NOMO-1 (cell line): Measurements from ENCODE around the gene INF2.

ENCODE experiments used
- DNase-seq, 2 experiments: peaks; one replicate each; lab custom pipeline; 2025; ENCODE audit not compliant: unreplicated experiment in 2 of 2; lab: John Stamatoyannopoulos, UW

The INF2 gene

GRCh38 chr14:104673481-104673880 is 15.9 kb upstream of the INF2 start:
- DNase-seq, result no peak

GRCh38 chr14:104675447-104675846 is 14.0 kb upstream of the INF2 start:
- DNase-seq, result no peak

DNA sequence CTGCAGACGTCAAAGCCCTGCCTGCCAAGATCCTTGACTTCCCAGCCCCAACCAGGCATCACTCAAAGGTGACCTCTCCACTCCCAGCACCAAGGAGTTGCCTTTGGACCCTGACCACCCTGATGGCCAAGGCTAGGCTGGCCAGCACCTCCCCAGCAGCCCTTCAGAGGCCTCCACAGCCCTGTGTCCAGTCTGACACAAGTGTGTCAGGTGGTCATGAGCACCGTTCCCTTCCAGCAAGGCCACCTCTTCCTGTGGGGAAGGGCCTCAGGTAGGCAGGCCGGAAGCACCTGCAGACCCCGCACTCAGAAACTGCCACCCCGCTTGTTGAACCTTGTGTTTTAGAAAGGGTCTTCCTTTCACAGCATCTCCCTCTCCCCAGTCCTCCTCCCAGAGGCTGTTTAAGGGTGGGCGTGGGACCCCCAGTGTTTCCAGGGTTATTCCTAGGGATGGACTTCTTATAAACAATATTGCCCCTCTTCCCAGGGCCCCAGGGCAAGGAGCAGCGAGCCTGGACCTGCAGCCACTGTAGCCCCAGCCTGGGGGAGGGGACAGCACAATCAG is 13.2 kb upstream of the INF2 start:
- DNase-seq, result no peak

GRCh38 chr14:104676694-104677511 is 12.5 kb upstream of the INF2 start:
- no peak for DNase-seq

DNA sequence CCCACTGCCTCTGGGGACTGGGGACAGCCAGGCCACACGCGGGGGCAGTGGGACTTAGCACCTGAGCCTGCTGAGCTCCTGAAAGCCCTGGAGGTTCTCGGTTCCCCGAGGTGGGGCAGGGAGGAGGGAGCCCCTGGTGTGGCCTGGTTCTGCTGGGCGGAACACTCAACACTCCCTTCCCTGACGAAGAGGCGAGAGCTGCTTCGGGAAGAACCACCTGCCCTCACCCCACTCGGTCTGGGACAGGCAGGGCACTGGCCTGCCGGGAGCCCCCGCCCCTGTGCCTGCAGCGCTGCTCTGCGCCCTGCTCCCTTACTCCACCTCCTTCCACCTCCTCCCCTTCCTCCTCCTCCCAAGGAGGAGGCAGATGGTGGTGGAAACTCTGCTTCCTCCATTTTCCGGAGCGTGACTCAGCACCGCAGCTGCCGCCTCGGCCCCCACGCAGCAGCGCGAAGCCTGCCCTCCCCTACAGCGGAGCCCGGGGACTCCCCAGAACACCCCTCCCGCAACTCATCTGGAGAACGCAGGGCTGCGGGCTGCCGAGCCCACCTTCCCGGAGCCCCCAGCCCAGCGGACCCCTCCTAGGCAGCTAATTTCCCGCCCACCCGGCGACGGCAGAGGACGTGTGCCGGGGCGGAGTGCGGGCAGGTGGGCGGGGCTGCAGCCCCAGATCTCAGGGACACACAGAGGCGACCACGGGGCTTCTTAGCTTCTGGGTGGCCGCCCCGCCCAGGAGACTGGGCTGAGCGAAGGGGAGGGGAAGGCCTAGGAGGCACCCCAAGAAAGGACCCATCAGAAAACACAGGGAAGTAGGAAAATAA is 11.7 kb upstream of the INF2 start:
- peak; percentile 73 to 78 for DNase-seq

- DNase-seq, result no peak
Observed at GRCh38 chr14:104678346-104678745, 11.1 kb upstream of the INF2 start.

- no peak for DNase-seq
Observed at GRCh38 chr14:104678901-104679705, 10.3 kb upstream of the INF2 start.

DNA sequence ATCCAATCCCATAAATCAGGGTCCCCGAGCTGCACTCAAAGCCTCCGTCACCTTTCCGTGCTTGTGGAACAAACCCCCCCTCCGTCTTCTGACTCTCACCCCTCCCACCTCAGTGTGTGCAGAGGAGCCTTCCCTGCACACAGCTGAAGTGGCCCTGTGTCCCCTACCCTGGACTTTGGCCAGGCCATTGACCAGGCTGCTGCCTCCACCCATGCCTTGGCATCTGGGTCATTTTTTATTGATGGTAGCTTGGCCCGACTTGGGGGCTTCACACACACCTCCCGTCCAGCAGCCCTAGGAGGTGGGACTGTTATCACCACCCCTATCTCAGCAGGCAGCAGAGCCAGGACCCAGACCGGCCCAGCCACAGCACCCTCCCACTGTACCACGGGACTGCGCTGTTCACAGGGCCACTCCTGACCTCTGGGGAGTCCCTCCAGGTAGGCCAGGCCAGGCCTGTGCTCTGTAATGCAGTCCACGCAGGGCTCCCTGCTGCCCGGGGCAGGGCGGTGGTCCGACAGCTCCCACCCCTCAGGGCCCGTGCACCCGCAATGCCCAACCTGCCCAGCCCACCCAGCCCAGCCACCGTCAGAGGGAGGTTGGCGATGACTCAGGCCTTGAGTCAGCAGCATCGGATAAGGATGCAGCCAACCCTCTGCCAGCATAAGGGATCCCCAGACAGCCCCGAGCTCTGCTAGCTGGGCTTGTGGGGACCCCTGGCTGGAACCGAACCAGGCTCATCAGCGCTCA is 9.2 kb upstream of the INF2 start:
- no peak for DNase-seq

DNA sequence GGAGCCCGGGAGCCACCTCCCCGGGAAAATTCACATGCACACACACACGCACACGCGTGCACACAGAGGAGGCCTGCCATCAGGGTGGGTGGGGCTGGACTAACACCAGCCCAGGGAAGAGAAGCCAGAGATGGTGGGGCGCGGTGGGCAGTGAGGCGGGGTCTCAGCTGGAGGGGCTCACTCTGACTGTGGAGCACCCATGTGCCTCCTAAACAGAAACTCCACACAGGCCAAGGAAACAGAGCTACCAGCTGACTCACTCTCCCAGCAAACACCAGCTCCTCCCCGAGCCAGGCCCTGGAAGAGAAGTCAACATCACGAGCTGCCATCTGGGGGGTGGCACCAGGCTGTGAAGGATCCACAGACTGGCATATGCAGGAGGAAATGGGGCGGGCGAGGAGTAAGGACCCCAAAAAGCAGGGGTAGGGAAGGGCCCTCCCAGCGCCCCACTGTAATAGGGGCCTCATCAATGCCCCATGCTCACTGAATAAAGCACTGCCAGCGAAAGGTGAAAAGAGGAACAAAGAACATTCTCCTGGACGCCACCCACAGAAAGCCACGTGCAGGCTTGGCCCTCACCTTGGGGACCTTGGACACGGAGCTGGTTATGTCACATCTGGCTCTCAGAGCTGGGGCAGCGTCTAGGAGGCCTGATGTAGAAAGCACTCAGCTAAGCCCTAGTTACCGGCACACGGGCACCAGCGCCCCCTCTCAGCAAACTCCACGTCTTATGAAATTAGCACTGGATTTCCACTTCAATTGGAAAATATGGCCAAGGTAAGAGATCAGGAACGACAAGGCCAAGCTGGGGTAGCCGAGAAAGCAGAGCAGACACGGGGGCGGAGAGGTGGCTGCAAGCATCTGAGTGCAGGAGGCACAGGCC is 8.4 kb upstream of the INF2 start:
- DNase-seq, result peak; percentile 38 to 47

GRCh38 chr14:104681689-104682074 is 7.7 kb upstream of the INF2 start:
- no peak for DNase-seq

- DNase-seq, result no peak
Observed at GRCh38 chr14:104682107-104682593, 7.3 kb upstream of the INF2 start.

DNA sequence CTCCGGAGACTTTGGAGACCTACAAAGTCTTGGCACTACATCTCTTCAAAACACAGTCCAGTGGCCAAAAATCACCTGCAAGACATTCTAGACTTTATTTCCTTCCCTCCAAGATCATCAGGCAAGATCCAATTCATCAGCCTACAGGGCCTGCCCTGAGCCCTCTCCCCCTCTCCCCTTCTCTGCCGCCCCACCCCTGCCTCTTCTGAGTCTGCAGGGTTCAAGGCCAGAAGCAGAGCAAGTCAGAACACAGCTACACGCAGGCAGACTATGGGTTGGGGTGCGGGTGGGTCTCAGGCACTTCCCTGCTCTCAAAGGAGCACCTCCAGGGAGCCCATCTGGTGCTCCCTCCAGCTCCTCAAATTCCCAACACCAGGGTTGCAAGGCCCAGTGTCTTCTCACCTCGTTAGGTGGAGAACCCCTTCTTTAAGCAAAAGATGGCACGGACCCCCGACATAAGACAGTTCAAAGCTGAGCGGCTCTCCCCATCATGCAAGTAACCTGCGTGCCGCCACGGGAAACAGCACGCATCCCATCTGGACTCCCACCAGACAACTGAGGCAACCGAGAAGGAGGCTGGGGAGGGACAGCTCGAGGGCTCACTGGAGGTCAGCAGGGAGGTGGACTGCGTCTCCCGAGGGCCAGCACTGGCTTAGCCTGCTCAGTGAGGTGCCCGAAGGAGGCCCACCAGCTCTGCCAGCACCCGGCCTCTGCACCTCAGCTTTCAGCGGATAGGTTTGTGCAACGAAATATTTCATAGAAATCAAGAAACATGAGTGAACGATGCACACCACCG is 5.6 kb upstream of the INF2 start:
- no peak for DNase-seq

DNA sequence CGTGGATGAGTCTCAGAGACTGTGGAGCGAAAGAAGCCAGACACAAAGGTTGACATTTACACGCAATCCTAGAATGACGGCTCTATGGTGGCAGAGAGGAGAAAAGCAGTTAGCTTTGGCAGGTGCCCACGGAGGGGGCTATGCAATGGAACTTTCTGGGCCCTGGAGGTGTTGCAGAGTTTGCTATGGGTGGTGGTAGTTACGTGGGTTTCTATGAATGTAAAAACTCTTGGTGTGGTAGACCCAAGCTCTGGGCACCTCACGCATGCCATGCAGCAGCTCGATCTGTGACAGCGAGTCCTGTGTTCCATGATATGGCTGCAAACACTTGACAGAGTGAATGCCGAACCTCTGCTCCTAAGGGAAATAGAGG is 5.0 kb upstream of the INF2 start:
- no peak for DNase-seq

GRCh38 chr14:104685216-104685997 is 4.0 kb upstream of the INF2 start:
- peak in 1 of 2 experiments; percentile 1 for DNase-seq

GRCh38 chr14:104685998-104686610 is 3.3 kb upstream of the INF2 start:
- DNase-seq, result no peak

GRCh38 chr14:104686624-104687517 is 2.5 kb upstream of the INF2 start:
- DNase-seq, result no peak
